Naive thymus-derived CD4-positive, alpha-beta T cell (primary cell): ENCODE data around the gene GTF2H1. TPM values are rescaled to one million over a fixed set of nuclear protein-coding genes. Genes with fewer than 3 reads are reported as not detected.
"Not testable (repeated sequence)": the region's sequence is repeated elsewhere in the genome, so short reads cannot be mapped to it uniquely, and the experiment has no call there.

Experiments used
- ATAC-seq: fragments of 150-1000 bp; cut with Tn5 transposase; 2 replicates; pipeline ENCODE4 v1.10.0; 2021; ENCODE audit warnings: mild to moderate bottlenecking, moderate library complexity
- CTCF ChIA-PET: fragments of 350-600 bp; sonication (Branson Sonifier 250); formaldehyde crosslinking; loops from one replicate; lab custom pipeline; 2021; ENCODE audit warnings: antibody characterized with exemption; lab: Charles Lee
- POLR2A ChIA-PET: fragments of 350-600 bp; sonication (Branson Sonifier 250); formaldehyde crosslinking; loops from one replicate; lab custom pipeline; 2021; ENCODE audit warnings: antibody characterized with exemption, inconsistent platforms; lab: Charles Lee
- DNase-seq, 9 donors: peaks; one replicate each; pipeline versions ENCODE4 v3.0.0 to v3.0.0-alpha.2; 2020 to 2022; ENCODE audit warnings: mixed read lengths in 1 of 9
- H3K27ac ChIP-seq: one replicate; pipeline ENCODE4 v1.7.0; 2013; ENCODE audit warnings: mild to moderate bottlenecking, low read depth, low read length, moderate library complexity
- H3K27me3 ChIP-seq, 2 donors: one replicate each; pipeline ENCODE4 v1.7.0; 2013; ENCODE audit warnings: low read length in 2 of 2, mild to moderate bottlenecking in 2 of 2, moderate library complexity in 2 of 2; ENCODE audit not compliant: control insufficient read depth in 2 of 2, insufficient read depth in 2 of 2
- H3K36me3 ChIP-seq, 3 experiments: 1 replicate in 2 of 3; 2 replicates in 1 of 3; pipeline ENCODE4 v1.7.0; 2013; ENCODE audit warnings: low read length in 3 of 3, mild to moderate bottlenecking in 3 of 3, moderate library complexity in 1 of 3; ENCODE audit not compliant: insufficient read depth in 3 of 3, control insufficient read depth in 2 of 3
- H3K4me1 ChIP-seq, 2 donors: one replicate each; pipeline ENCODE4 v1.7.0; 2013; ENCODE audit warnings: low read length in 2 of 2, mild to moderate bottlenecking in 2 of 2, moderate library complexity in 1 of 2; ENCODE audit not compliant: control insufficient read depth in 2 of 2, insufficient read depth in 2 of 2
- H3K4me3 ChIP-seq: 2 replicates; pipeline ENCODE4 v1.7.0; 2013; ENCODE audit warnings: mild to moderate bottlenecking, low read length
- H3K9me3 ChIP-seq, 3 experiments: 1 replicate in 2 of 3; 2 replicates in 1 of 3; pipeline ENCODE4 v1.7.0; 2013; ENCODE audit warnings: low read length in 3 of 3; ENCODE audit not compliant: control insufficient read depth in 2 of 3
- H3K27ac Mint-ChIP-seq, 9 donors: one replicate each; pipeline ENCODE4 v1.8.0; 2020 to 2022; ENCODE audit warnings: mixed read lengths in 9 of 9, mild to moderate bottlenecking in 8 of 9, moderate library complexity in 5 of 9, inconsistent platforms in 2 of 9
- H3K27me3 Mint-ChIP-seq, 5 donors: one replicate each; pipeline ENCODE4 v1.8.0; 2021 to 2022; ENCODE audit warnings: mixed read lengths in 5 of 5, mild to moderate bottlenecking in 1 of 5
- H3K36me3 Mint-ChIP-seq, 5 donors: one replicate each; pipeline ENCODE4 v1.8.0; 2020 to 2022; ENCODE audit warnings: mixed read lengths in 5 of 5, mild to moderate bottlenecking in 3 of 5, inconsistent platforms in 1 of 5
- H3K4me1 Mint-ChIP-seq, 7 donors: one replicate each; pipeline ENCODE4 v1.8.0; 2020 to 2022; ENCODE audit warnings: mixed read lengths in 7 of 7, mild to moderate bottlenecking in 3 of 7, inconsistent platforms in 1 of 7
- H3K4me3 Mint-ChIP-seq, 10 donors: one replicate each; pipeline ENCODE4 v1.8.0; 2020 to 2022; ENCODE audit warnings: mild to moderate bottlenecking in 10 of 10, mixed read lengths in 10 of 10, moderate library complexity in 6 of 10, inconsistent platforms in 2 of 10
- H3K9me3 Mint-ChIP-seq, 11 donors: one replicate each; pipeline ENCODE4 v1.8.0; 2020 to 2022; ENCODE audit warnings: mixed read lengths in 11 of 11, mild to moderate bottlenecking in 4 of 11, inconsistent platforms in 1 of 11, moderate library complexity in 1 of 11
- intact Hi-C, 2 donors: fragments of 100-400 bp; cut with micrococcal nuclease; formaldehyde crosslinking; loops; one replicate each; pipeline ENCODE4 v1.15.1; 2023
- microRNA-seq: library from miRNA; unstranded; fragments of <30 nt; microRNA quantifications from one replicate; pipeline ENCODE4 v1.2.0, GENCODE V29; 2022; ENCODE audit warnings: borderline microRNAs expressed
- polyA plus RNA-seq, 2 donors: library from polyadenylated mRNA; unstranded; fragments of 300-500 nt; fragmentation: Illumina TruSeq; gene quantifications; one replicate each; pipeline ENCODE4 v1.2.3, GENCODE V29; 2021
- total RNA-seq, 6 experiments: library from RNA in 5 of 6; stranded (reverse) in 5 of 6; gene quantifications; 1 replicate in 5 of 6; 2 replicates in 1 of 6; pipeline ENCODE4 v1.2.3 and lab custom pipeline; 2021 to 2026

The GTF2H1 gene
- total and polyA plus RNA-seq, 7 experiments from 2014 or later, result 26.3 to 63.2 (median 43.2) TPM

DNA sequence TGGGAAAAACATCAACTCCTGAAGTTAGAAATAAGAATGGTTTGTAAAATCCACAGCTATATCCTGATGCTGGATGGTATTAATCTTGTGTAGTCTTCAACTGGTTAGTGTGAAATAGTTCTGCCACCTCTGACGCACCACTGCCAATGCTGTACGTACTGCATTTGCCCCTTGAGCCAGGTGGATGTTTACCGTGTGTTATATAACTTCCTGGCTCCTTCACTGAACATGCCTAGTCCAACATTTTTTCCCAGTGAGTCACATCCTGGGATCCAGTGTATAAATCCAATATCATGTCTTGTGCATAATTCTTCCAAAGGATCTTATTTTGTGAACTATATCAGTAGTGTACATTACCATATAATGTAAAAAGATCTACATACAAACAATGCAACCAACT is 85.0 kb downstream of the GTF2H1 start:
- H3K4me3 Mint-ChIP-seq, CTCF ChIA-PET, intact Hi-C loops, ATAC-seq, H3K27ac ChIP-seq, DNase-seq, H3K4me3 ChIP-seq, H3K27me3 Mint-ChIP-seq, H3K9me3 ChIP-seq, H3K27me3 ChIP-seq, H3K4me1 ChIP-seq, H3K9me3 Mint-ChIP-seq, POLR2A ChIA-PET: not testable (repeated sequence)
- Mint-ChIP-seq H3K27ac (peak overlapping the region in 1 of 9 donors; percentile 59), H3K36me3 (peaks cover 10 to 42% (median 29%) of the 10 kb centered on the region in 5 donors), H3K4me1 (peaks cover 5 to 31% (median 12%) of the 10 kb centered on the region in 7 donors)
- H3K36me3 ChIP-seq, result peaks cover 15 to 65% (median 33%) of the 10 kb centered on the region in 3 experiments

DNA sequence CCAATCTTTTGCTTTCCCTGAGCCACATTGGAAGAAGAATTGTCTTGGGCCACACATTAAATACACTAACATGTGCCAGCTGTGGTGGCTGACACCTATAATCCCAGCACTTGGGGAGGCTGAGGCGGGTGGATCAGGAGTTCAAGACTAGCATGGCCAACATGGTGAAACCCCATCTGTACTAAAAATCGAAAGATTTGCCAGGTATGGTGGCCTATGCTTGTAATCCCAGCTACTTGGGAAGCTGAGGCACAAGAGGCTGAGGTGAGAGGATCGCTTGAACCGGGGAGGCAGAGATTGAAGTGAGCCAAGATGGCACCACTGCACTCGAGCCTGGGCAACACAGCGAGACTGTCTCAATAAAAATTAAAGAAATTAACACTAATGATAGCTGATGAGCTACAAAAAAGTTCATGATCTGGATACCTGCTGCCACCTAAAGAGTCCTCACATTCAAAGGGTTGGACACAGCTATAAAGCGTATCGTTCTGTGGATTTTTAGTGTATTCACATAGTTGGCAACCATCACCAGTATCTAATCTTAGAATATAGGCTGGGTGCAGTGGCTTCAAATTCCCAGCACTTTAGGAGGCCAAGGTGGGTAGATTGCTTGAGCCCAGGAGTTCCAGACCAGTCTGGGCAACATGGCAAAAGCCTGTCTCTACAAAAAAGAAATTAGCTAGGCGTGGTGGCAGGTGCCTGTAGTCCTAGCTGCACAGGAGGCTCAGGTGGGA is 86.4 kb downstream of the GTF2H1 start:
- Histone ChIP-seq H3K4me3 (no peak overlapping the region), H3K27ac (no peak overlapping the region), H3K9me3 (no peaks in the 10 kb centered on the region), H3K4me1 (no peaks in the 10 kb centered on the region), H3K36me3 (peaks cover 11 to 52% (median 20%) of the 10 kb centered on the region in 3 experiments), H3K27me3 (no peaks in the 10 kb centered on the region)
- Mint-ChIP-seq H3K4me3 (no peak overlapping the region), H3K4me1 (peaks cover 5 to 22% (median 12%) of the 10 kb centered on the region in 7 donors), H3K9me3 (peaks cover 0 to 6% (median 3%) of the 10 kb centered on the region in 11 donors), H3K27ac (no peak overlapping the region), H3K27me3 (no peaks in the 10 kb centered on the region), H3K36me3 (peaks cover 10 to 29% (median 20%) of the 10 kb centered on the region in 5 donors)
- intact Hi-C loops, result no loop called here
- ChIA-PET CTCF (interaction anchor here (1.0 kb wide), 1 partner anchor 9 kb away, joined by 3 read pairs; no protein-coding TSS in a partner anchor), POLR2A (interaction anchor here (1.0 kb wide), 1 partner anchor 12 kb away, joined by 4 read pairs; no protein-coding TSS in a partner anchor)
- DNase-seq, result no peak
- ATAC-seq, result peak; percentile 39

DNA sequence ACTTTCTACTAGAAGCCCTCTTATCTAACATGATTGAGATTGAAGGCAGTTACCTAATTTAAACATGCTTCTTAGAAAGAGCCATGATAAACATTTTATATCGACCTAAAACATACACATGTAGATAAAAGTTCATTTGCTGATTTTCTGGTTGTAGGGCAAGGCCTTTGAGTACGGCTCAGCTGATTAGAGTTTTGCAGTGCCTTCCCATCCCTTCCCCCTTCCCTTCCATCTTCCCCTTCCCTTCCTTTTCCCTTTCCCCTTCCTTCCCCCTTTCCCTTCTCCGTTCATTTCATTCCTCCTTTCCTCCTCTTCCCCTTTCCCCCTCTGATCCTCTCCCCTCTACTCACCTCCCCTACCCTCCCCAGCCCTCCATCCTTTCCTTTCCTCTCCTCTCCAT is 94.1 kb downstream of the GTF2H1 start:
- Mint-ChIP-seq H3K27ac (no peak overlapping the region), H3K9me3 (no peaks in the 10 kb centered on the region), H3K27me3 (no peaks in the 10 kb centered on the region), H3K36me3 (no peaks in the 10 kb centered on the region), H3K4me1 (peaks cover 4 to 21% (median 11%) of the 10 kb centered on the region in 7 donors), H3K4me3 (no peak overlapping the region)
- Histone ChIP-seq H3K4me3 (no peak overlapping the region), H3K27ac (no peak overlapping the region), H3K9me3 (no peaks in the 10 kb centered on the region), H3K4me1 (no peaks in the 10 kb centered on the region), H3K36me3 (no peaks in the 10 kb centered on the region), H3K27me3 (no peaks in the 10 kb centered on the region)
- ChIA-PET POLR2A (no interaction called here), CTCF (interaction anchor here (0.6 kb wide), 1 partner anchor 140 kb away, joined by 3 read pairs; no protein-coding TSS in a partner anchor)
- DNase-seq (no peak), ATAC-seq (no peak)
- intact Hi-C loops, result no loop called here

Small RNA genes within 50 kb of the gene (microRNA-seq; reads per million reads assigned to microRNA genes)
- gene MIR3159, result not detected

Other genes with a start within 250 kb of the GTF2H1 start
- gene SAAL1, start 216.5 kb upstream of the GTF2H1 start, total RNA-seq, result 10 to 100 TPM; 16.0 to 25.3 (median 19.3) TPM
- 10 to 100 TPM; 14.6 to 15.2 TPM for gene SAAL1, start 216.5 kb upstream of the GTF2H1 start, polyA plus RNA-seq
- gene MRGPRX3, start 190.0 kb upstream of the GTF2H1 start, total RNA-seq, result not detected
- gene MRGPRX3, start 190.0 kb upstream of the GTF2H1 start, polyA plus RNA-seq, result not detected
- gene MRGPRX4, start 149.7 kb upstream of the GTF2H1 start, total RNA-seq, result not detected
- gene MRGPRX4, start 149.7 kb upstream of the GTF2H1 start, polyA plus RNA-seq, result not detected
- gene SAA4, start 85.8 kb upstream of the GTF2H1 start, total RNA-seq, result under 1 TPM in 1 of 5 experiments, not detected in 4; 0.31 TPM
- not detected for gene SAA4, start 85.8 kb upstream of the GTF2H1 start, polyA plus RNA-seq
- not detected for gene SAA2, start 73.9 kb upstream of the GTF2H1 start, total RNA-seq
- not detected for gene SAA2, start 73.9 kb upstream of the GTF2H1 start, polyA plus RNA-seq
- gene SAA1, start 56.3 kb upstream of the GTF2H1 start, total RNA-seq, result not detected
- not detected for gene SAA1, start 56.3 kb upstream of the GTF2H1 start, polyA plus RNA-seq
- 10 to 100 TPM; 13.0 to 22.3 (median 16.6) TPM for gene HPS5, start 427 bp upstream of the GTF2H1 start, total RNA-seq
- 10 to 100 TPM; 13.2 to 15.6 TPM for gene HPS5, start 427 bp upstream of the GTF2H1 start, polyA plus RNA-seq
- gene LDHA, start 72.0 kb downstream of the GTF2H1 start, total RNA-seq, result 1,000 to 10,000 TPM in 1 of 5 experiments, 100 to 1,000 TPM in 2, 10 to 100 TPM in 2; 89.5 to 1,229 (median 211) TPM
- 100 to 1,000 TPM; 321 to 353 TPM for gene LDHA, start 72.0 kb downstream of the GTF2H1 start, polyA plus RNA-seq
- not detected for gene LDHC, start 89.8 kb downstream of the GTF2H1 start, total RNA-seq
- gene LDHC, start 89.8 kb downstream of the GTF2H1 start, polyA plus RNA-seq, result 1 to 10 TPM in 1 of 2 donors, not detected in 1; 3.6 TPM
- under 1 TPM in 1 of 5 experiments, not detected in 4; 0.86 TPM for gene LDHAL6A, start 133.3 kb downstream of the GTF2H1 start, total RNA-seq
- under 1 TPM; 0.25 to 0.37 TPM for gene LDHAL6A, start 133.3 kb downstream of the GTF2H1 start, polyA plus RNA-seq
- gene TSG101, start 204.4 kb downstream of the GTF2H1 start, total RNA-seq, result 10 to 100 TPM; 16.8 to 46.3 (median 36.3) TPM
- 10 to 100 TPM; 40.8 to 61.4 TPM for gene TSG101, start 204.4 kb downstream of the GTF2H1 start, polyA plus RNA-seq